Activated CD4-positive, CD25-positive, alpha-beta regulatory T cell treated with anti-CD3 and anti-CD28 coated beads, Interleukin-2, amount 50 U/mL, for 16 hours (primary cell): ENCODE results near the gene LRRC4B.

ENCODE experiments used
- DNase-seq: peaks from one replicate; pipeline ENCODE4 v3.0.0-alpha.2; 2020; ENCODE audit warnings: low read depth, low spot score

The LRRC4B gene

GRCh38 chr19:50507376-50507775 is 60.9 kb downstream of the LRRC4B start:
- DNase-seq = no peak

- no peak for DNase-seq
Measured at GRCh38 chr19:50506700-50507099, 61.5 kb downstream of the LRRC4B start.

- DNase-seq = no peak
Measured at GRCh38 chr19:50505856-50506611, 62.2 kb downstream of the LRRC4B start.

GRCh38 chr19:50501568-50502475 is 66.4 kb downstream of the LRRC4B start:
- DNase-seq = no peak

- no peak for DNase-seq
Measured at GRCh38 chr19:50501186-50501567, 67.1 kb downstream of the LRRC4B start.

- no peak for DNase-seq
Measured at GRCh38 chr19:50500753-50501151, 67.5 kb downstream of the LRRC4B start.

GRCh38 chr19:50500060-50500752 is 68.0 kb downstream of the LRRC4B start:
- no peak for DNase-seq

GRCh38 chr19:50498219-50499056 is 69.8 kb downstream of the LRRC4B start:
- no peak for DNase-seq

- DNase-seq = no peak
Measured at GRCh38 chr19:50497022-50497405, 71.2 kb downstream of the LRRC4B start.

- no peak for DNase-seq
Measured at GRCh38 chr19:50496189-50497021, 71.8 kb downstream of the LRRC4B start.

GRCh38 chr19:50495020-50495531 is 73.2 kb downstream of the LRRC4B start:
- DNase-seq = no peak

- no peak for DNase-seq
Measured at GRCh38 chr19:50494186-50495019, 73.8 kb downstream of the LRRC4B start.

GRCh38 chr19:50493171-50493570 is 75.1 kb downstream of the LRRC4B start:
- DNase-seq = no peak

- DNase-seq = no peak
Measured at GRCh38 chr19:50492303-50493052, 75.8 kb downstream of the LRRC4B start.

- no peak for DNase-seq
Measured at GRCh38 chr19:50490991-50491472, 77.2 kb downstream of the LRRC4B start.

- DNase-seq = no peak
Measured at GRCh38 chr19:50490411-50490811, 77.8 kb downstream of the LRRC4B start.

- DNase-seq = no peak
Measured at GRCh38 chr19:50489461-50490011, 78.7 kb downstream of the LRRC4B start.
